ENCODE measurements around the gene KRTAP9-6.

KRTAP9-6 gene

GRCh38 chr17:41265078-41265477 is at the start of gene KRTAP9-6:
KRTAP9-6 (plus strand) TSS chr17:41265378; CDS start chr17:41265378, 0 bp downstream.
- Histone ChIP-seq H3K9me3 (ENCODE audit: insufficient read depth, low read length) (no peaks in the 10 kb centered on the region), H3K4me3 (ENCODE audit: insufficient read depth, low read length, poor library complexity, severe bottlenecking) (no peak within 1 kb of the TSS), H3K27me3 (ENCODE audit: low read length) (no peaks in the 10 kb centered on the region), H3K4me2 (ENCODE audit: low read depth, low read length, poor library complexity, severe bottlenecking) (no peak within 1 kb of the TSS), H3K79me2 (ENCODE audit: insufficient read depth, low read length) (no peaks in the 10 kb centered on the region), H2AFZ (ENCODE audit: low read depth, low read length, severe bottlenecking) (no peak within 1 kb of the TSS), H4K20me1 (ENCODE audit: low read depth, low read length) (no peaks in the 10 kb centered on the region), H3K9ac (ENCODE audit: low read length) (no peak within 1 kb of the TSS), H3K27ac (ENCODE audit: low read depth, low read length) (no peak within 1 kb of the TSS), H3K9me2 (replicated peaks; ENCODE audit: insufficient read depth, low read length) (no peaks in the 10 kb centered on the region), H3K36me3 (ENCODE audit: low read length) (no peaks in the 10 kb centered on the region), H3F3A (ENCODE audit: insufficient read depth) (no peaks in the 10 kb centered on the region)
- TF ChIP-seq EZH2phosphoT487 (conservative IDR thresholded peaks at IDR 0.05; ENCODE audit: low read length): no peak
- no peak for TF ChIP-seq CTCF (IDR thresholded peaks at IDR 0.05; ENCODE audit: insufficient read depth, low read length, poor library complexity, severe bottlenecking)

- no peak overlapping the region for H3K27ac ChIP-seq (ENCODE audit: low read depth, low read length)
These were observed 49.5 kb upstream of the KRTAP9-6 start for GRCh38 chr17:41215681-41216080.

DNA sequence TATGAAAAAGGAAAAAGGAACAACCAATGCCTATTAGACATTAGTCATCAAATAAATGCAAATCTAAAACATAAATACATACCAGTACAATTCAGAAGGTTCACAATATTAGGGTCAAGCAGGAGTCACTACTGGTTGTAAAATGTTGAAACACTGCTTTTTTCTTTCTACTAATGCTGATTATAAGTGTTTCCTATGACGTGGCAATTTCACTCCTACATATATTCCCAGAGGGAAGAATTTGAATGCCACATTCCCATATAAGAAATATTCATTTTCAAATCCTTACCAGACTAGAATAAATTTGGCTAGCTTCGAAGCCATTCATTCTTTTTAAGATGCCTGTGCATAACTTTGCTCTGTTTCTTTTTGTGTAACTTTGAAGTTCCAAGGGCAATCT is 41.4 kb upstream of the KRTAP9-6 start:
- Histone ChIP-seq H3K9me2 (replicated peaks; ENCODE audit: insufficient read depth, low read length) (no peaks in the 10 kb centered on the region), H3K36me3 (ENCODE audit: low read length) (no peaks in the 10 kb centered on the region), H3K27ac (ENCODE audit: low read depth, low read length) (no peak overlapping the region), H3K79me2 (ENCODE audit: insufficient read depth, low read length) (no peaks in the 10 kb centered on the region), H4K20me1 (ENCODE audit: low read depth, low read length) (no peaks in the 10 kb centered on the region), H3K27me3 (ENCODE audit: low read length) (no peaks in the 10 kb centered on the region), H3K4me2 (ENCODE audit: low read depth, low read length, poor library complexity, severe bottlenecking) (no peak overlapping the region), H3K4me3 (ENCODE audit: insufficient read depth, low read length, poor library complexity, severe bottlenecking) (no peak overlapping the region), H3K9me3 (ENCODE audit: insufficient read depth, low read length) (no peaks in the 10 kb centered on the region), H3K9ac (ENCODE audit: low read length) (no peak overlapping the region), H3F3A (ENCODE audit: insufficient read depth) (no peaks in the 10 kb centered on the region), H2AFZ (ENCODE audit: low read depth, low read length, severe bottlenecking) (no peak overlapping the region)
- TF ChIP-seq EZH2phosphoT487 (conservative IDR thresholded peaks at IDR 0.05; ENCODE audit: low read length) (no peak), CTCF (IDR thresholded peaks at IDR 0.05; ENCODE audit: insufficient read depth, low read length, poor library complexity, severe bottlenecking) (no peak)

More at GRCh38 chr17:41215681-41216080, 49.5 kb upstream of the KRTAP9-6 start:
- H3K27me3 ChIP-seq (ENCODE audit: low read length): no peaks in the 10 kb centered on the region
- H4K20me1 ChIP-seq (ENCODE audit: low read depth, low read length): no peaks in the 10 kb centered on the region
- no peak overlapping the region for H2AFZ ChIP-seq (ENCODE audit: low read depth, low read length, severe bottlenecking)
- no peaks in the 10 kb centered on the region for H3K36me3 ChIP-seq (ENCODE audit: low read length)
- no peak overlapping the region for H3K9ac ChIP-seq (ENCODE audit: low read length)
- H3K4me2 ChIP-seq (ENCODE audit: low read depth, low read length, poor library complexity, severe bottlenecking): no peak overlapping the region
- no peaks in the 10 kb centered on the region for H3K9me2 ChIP-seq (replicated peaks; ENCODE audit: insufficient read depth, low read length)
- H3K4me3 ChIP-seq (ENCODE audit: insufficient read depth, low read length, poor library complexity, severe bottlenecking): no peak overlapping the region
- H3K9me3 ChIP-seq (ENCODE audit: insufficient read depth, low read length): no peaks in the 10 kb centered on the region
- no peak for TF ChIP-seq EZH2phosphoT487 (conservative IDR thresholded peaks at IDR 0.05; ENCODE audit: low read length)
- no peak for TF ChIP-seq CTCF (IDR thresholded peaks at IDR 0.05; ENCODE audit: insufficient read depth, low read length, poor library complexity, severe bottlenecking)
- H3F3A ChIP-seq (ENCODE audit: insufficient read depth): no peaks in the 10 kb centered on the region
- no peaks in the 10 kb centered on the region for H3K79me2 ChIP-seq (ENCODE audit: insufficient read depth, low read length)
